22Rv1 (cell line): ENCODE measurements around the gene CLIP2.

Experiments used
- CTCF ChIP-seq: fragments of 450-650 bp; IDR thresholded peaks from 2 replicates; pipeline ENCODE4 v1.5.1; 2017; ENCODE audit warnings: mild to moderate bottlenecking
- ZFX ChIP-seq: fragments of 450-650 bp; IDR thresholded peaks from 2 replicates; pipeline ENCODE4 v1.6.1; 2017; ENCODE audit warnings: antibody characterized with exemption, borderline replicate concordance

GRCh38 chr7:74360008-74360407 lies 70.8 kb downstream of the CLIP2 start:
- TF ChIP-seq CTCF (no peak), ZFX (no peak)
